ENCODE data around the gene SH2D1A.

The SH2D1A gene

DNA sequence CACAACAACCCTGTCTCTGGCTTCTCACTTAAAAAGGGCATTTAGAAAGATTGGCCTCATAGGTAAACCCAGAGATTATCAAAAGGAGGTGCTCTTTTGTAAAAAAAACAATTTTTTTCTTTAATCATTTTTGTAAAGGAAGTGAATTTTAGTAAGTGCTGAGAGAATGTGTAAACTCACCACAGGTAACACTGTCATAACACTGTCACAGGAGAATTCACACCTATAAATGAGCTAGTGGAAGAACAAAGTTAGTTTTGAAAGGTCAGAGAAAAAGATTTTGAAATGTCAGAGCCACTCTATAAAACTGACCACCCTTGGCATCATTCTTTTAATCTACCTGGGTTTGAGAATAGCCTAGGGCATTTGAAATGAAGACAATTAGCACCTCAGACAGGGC is 3.3 kb upstream of the SH2D1A start:
- no peak for DNase-seq (ENCODE audit: extremely low read depth, low read depth)
- TF ChIP-seq, protein P1, sequence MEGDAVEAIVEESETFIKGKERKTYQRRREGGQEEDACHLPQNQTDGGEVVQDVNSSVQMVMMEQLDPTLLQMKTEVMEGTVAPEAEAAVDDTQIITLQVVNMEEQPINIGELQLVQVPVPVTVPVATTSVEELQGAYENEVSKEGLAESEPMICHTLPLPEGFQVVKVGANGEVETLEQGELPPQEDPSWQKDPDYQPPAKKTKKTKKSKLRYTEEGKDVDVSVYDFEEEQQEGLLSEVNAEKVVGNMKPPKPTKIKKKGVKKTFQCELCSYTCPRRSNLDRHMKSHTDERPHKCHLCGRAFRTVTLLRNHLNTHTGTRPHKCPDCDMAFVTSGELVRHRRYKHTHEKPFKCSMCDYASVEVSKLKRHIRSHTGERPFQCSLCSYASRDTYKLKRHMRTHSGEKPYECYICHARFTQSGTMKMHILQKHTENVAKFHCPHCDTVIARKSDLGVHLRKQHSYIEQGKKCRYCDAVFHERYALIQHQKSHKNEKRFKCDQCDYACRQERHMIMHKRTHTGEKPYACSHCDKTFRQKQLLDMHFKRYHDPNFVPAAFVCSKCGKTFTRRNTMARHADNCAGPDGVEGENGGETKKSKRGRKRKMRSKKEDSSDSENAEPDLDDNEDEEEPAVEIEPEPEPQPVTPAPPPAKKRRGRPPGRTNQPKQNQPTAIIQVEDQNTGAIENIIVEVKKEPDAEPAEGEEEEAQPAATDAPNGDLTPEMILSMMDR (IDR thresholded peaks at IDR 0.05; ENCODE audit: low read depth, low read length, missing control alignments), result no peak
- H3K4me3 ChIP-seq (replicated peaks; ENCODE audit: low read depth, low read length), result no peak overlapping the region

DNA sequence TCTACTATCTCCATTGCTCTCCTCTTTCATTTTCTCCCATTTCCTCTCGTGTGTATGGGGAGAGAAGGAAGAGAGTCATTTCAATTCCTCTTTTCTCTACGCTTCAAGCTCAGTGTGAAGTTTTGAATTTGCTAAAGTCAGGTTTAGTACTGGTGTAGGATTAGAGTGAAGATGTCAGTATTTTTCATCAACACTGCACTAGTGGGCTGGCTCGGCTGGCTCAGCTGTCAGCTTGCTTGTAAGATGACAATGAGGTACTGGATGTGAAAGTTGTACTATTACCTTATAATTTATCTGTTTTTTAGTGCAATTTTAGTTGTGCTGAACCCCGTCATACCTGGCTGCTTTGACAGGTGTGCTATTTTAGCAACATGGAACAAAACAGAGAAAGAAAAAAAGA is 2.1 kb upstream of the SH2D1A start:
- no peak for DNase-seq (ENCODE audit: extremely low read depth, low read depth)
- no peak overlapping the region for H3K4me3 ChIP-seq (replicated peaks; ENCODE audit: low read depth, low read length)
- TF ChIP-seq, protein P1 (IDR thresholded peaks at IDR 0.05; ENCODE audit: low read depth, low read length, missing control alignments), result no peak

DNA sequence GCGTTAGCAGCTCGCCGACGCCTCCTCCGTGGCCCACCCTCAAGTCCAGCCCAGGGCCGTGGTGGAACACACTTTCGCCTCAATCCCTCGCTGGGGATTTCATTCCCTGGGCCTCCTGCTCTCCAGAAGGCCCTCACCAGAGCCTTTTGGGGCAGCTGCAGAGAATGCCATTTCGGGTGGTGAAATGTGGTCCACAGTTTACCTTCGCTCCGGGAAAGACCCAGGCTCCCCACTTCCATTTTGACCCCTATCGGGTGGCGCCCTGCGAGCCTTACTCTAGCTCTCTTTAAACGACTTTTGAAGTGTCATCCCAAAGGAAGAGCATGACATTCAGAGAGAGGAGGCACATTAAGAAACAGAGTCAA is 496 bp downstream of the SH2D1A start:
- no peak overlapping the region for H3K4me3 ChIP-seq (replicated peaks; ENCODE audit: low read depth, low read length)
- no peak for DNase-seq (ENCODE audit: extremely low read depth, low read depth)
- TF ChIP-seq, protein P1 (IDR thresholded peaks at IDR 0.05; ENCODE audit: low read depth, low read length, missing control alignments), result no peak

DNA sequence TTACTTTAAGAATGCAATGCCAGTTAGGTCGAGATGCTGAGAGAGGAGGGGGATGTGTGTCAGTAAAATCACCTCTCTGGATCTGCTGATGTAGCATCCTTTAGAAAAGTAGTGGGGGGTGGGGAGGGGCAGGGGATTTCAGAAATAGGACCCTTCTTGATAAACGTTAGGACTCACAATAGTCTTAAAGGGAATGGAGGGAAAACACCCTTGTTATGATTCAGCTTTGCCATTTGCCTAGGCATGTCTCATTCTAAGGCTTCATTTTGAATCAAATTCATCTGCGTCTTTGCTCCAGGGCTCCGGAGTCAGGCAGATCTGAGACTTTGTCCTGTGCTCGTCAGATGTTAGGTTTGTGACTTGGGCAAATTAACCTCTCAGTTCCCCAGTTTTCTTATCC is 879 bp downstream of the SH2D1A start:
- TF ChIP-seq, protein P1 (IDR thresholded peaks at IDR 0.05; ENCODE audit: low read depth, low read length, missing control alignments), result no peak

DNA sequence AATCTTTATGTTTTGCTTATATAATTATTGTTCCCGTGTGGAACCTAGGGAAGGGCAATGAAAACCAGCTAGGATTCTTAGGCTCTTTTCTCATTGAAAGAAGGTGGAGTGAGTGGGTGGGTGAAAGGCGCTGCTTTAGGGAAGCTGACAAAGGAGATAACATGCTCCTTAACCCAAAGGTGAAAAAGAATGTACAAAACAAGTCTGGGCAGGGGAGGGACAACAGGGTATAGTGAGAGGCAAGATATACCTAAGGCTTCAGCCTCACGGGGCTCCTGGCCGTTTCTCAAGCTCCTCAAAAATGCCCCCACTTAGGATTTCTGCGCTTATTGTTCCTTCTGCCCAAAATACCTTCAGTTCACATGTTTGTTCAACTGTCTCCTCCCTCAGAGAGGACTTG is 1.8 kb downstream of the SH2D1A start:
- no peak for DNase-seq (ENCODE audit: extremely low read depth, low read depth)
- H3K4me3 ChIP-seq (replicated peaks; ENCODE audit: low read depth, low read length), result no peak overlapping the region
- TF ChIP-seq, protein P1 (IDR thresholded peaks at IDR 0.05; ENCODE audit: low read depth, low read length, missing control alignments), result no peak

More for the DNA sequence above, 879 bp downstream of the SH2D1A start:
- H3K4me3 ChIP-seq (replicated peaks; ENCODE audit: low read depth, low read length), result no peak overlapping the region
- DNase-seq (ENCODE audit: extremely low read depth, low read depth), result no peak

DNA sequence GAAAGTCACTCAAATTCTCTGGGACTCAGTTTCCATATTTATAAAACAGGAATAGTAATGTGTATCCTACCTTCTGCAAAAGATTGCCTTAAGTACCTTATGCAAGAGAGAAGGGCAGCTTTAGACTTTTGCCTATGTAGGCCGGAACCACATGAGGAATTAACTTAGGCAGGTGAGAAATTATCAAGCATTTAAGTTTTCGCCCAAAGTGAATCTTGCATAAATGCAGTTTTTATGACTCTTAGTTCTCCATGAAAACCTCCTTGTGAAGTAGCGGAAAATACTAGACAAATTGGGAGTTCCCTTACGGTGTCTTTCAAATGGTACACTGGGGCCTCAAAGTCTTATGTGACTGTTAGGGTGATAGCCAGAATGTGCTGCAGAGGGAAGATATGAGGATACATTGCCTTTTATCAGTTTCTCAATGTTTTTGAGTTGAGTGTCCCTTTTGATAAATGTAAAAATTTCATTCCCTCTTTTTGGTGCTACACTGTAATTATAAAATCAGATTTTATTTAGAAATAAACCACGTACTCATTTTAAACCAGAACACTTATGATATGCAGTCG is 2.6 kb downstream of the SH2D1A start:
- DNase-seq (ENCODE audit: extremely low read depth, low read depth), result no peak

More for the DNA sequence above, 2.6 kb downstream of the SH2D1A start:
- TF ChIP-seq, protein P1 (IDR thresholded peaks at IDR 0.05; ENCODE audit: low read depth, low read length, missing control alignments), result no peak
- no peak overlapping the region for H3K4me3 ChIP-seq (replicated peaks; ENCODE audit: low read depth, low read length)

Measured in HFF-Myc (cell line).